Neural progenitor cell (in vitro differentiated cells): ENCODE data around the gene ATL3. TPM values are rescaled to one million over a fixed set of nuclear protein-coding genes. Genes with fewer than 3 reads are reported as not detected.
A peak's percentile ranks its signal among the peaks of the same experiment; 100 is the strongest.

ENCODE experiments used
- DNase-seq: peaks from one replicate; pipeline ENCODE4 v3.0.0-alpha.2; 2016; ENCODE audit warnings: low spot score
- H2AFZ ChIP-seq: fragments of 200-600 bp; sonication (generic); replicated peaks from 2 replicates; pipeline ENCODE4 v1.6.1; 2016; ENCODE audit warnings: antibody characterized with exemption
- H3F3A ChIP-seq: fragments of 200-600 bp; sonication (generic); 2 replicates; pipeline ENCODE4 v1.6.1; 2016; ENCODE audit warnings: antibody characterized with exemption, low read depth
- H3K27ac ChIP-seq: fragments of 200-600 bp; sonication (generic); 2 replicates; pipeline ENCODE4 v1.5.1; 2016; ENCODE audit warnings: mild to moderate bottlenecking
- H3K27me3 ChIP-seq: fragments of 200-600 bp; sonication (generic); 2 replicates; pipeline ENCODE4 v1.6.1; 2016; ENCODE audit warnings: mild to moderate bottlenecking, moderate library complexity
- H3K36me3 ChIP-seq: fragments of 200-600 bp; sonication (generic); 2 replicates; pipeline ENCODE4 v1.5.1; 2016
- H3K4me1 ChIP-seq: fragments of 200-600 bp; sonication (generic); 2 replicates; pipeline ENCODE4 v1.6.1; 2016; ENCODE audit warnings: mixed run types
- H3K4me2 ChIP-seq: fragments of 200-600 bp; sonication (generic); 2 replicates; pipeline ENCODE4 v1.6.1; 2016
- H3K4me3 ChIP-seq: fragments of 200-600 bp; sonication (generic); 2 replicates; pipeline ENCODE4 v1.5.1; 2016
- H3K79me2 ChIP-seq: fragments of 200-600 bp; sonication (generic); 2 replicates; pipeline ENCODE4 v1.6.1; 2016; ENCODE audit warnings: low read depth
- H3K9ac ChIP-seq: fragments of 200-600 bp; sonication (generic); 2 replicates; pipeline ENCODE4 v1.6.1; 2016
- H3K9me3 ChIP-seq: fragments of 200-600 bp; sonication (generic); 2 replicates; pipeline ENCODE4 v1.5.1; 2016; ENCODE audit warnings: low read depth
- H4K20me1 ChIP-seq: fragments of 200-600 bp; sonication (generic); 2 replicates; pipeline ENCODE4 v1.6.1; 2016; ENCODE audit warnings: low read depth
- H3K27ac Mint-ChIP-seq: 3 replicates; pipeline ENCODE4 v1.8.0; 2021; ENCODE audit warnings: mixed read lengths
- H3K27me3 Mint-ChIP-seq: 2 replicates; pipeline ENCODE4 v1.8.0; 2022; ENCODE audit warnings: low read depth, mild to moderate bottlenecking, inconsistent platforms, moderate library complexity, mixed read lengths; ENCODE audit not compliant: insufficient read depth
- H3K36me3 Mint-ChIP-seq: 3 replicates; pipeline ENCODE4 v1.8.0; 2021; ENCODE audit warnings: mixed read lengths
- H3K4me1 Mint-ChIP-seq: 3 replicates; pipeline ENCODE4 v1.8.0; 2021; ENCODE audit warnings: mixed read lengths
- H3K4me3 Mint-ChIP-seq: 3 replicates; pipeline ENCODE4 v1.8.0; 2021; ENCODE audit warnings: mild to moderate bottlenecking, moderate library complexity, mixed read lengths
- H3K9me3 Mint-ChIP-seq: 3 replicates; pipeline ENCODE4 v1.8.0; 2020; ENCODE audit warnings: mixed read lengths
- EZH2 ChIP-seq: fragments of 200-600 bp; sonication (generic); IDR thresholded peaks from 2 replicates; pipeline ENCODE4 v1.6.1; 2017; ENCODE audit warnings: antibody characterized with exemption, mild to moderate bottlenecking, moderate library complexity
- EZH2phosphoT487 ChIP-seq: fragments of 200-600 bp; sonication (generic); IDR thresholded peaks from 2 replicates; pipeline ENCODE4 v1.6.1; 2017; ENCODE audit warnings: antibody characterized with exemption
- total RNA-seq: library from RNA; depleted of rRNA; stranded (reverse); fragments of >200 nt; gene quantifications from 2 replicates; pipeline ENCODE4 v1.2.3, GENCODE V29; 2015; ENCODE audit warnings: low replicate concordance
- TF ChIP-seq, protein P1 (sequence below): fragments of 200-600 bp; sonication (generic); IDR thresholded peaks from 2 replicates; pipeline ENCODE4 v1.5.1; 2017; ENCODE audit warnings: antibody characterized with exemption, mild to moderate bottlenecking

The ATL3 gene
- total RNA-seq, 1 donor from 2014 or later: 19.5 TPM

DNA sequence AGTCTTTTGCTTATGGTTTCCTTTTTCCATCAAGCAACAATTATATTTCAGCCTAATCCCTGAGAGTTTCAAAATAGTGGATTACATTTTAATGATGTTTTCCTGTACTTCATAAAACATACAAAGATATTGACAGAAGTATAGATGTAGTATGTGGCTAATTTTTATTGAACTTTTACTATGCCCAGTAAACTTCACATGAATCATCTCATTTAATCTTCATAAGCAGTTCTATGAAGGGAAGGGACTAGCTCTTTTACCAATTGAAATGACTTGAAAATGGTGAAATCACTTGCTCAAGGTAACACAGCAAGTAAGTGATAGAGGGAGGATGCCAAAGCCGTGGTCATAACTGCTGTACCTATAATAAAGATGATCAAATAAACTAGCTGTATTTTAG is 37.6 kb upstream of the ATL3 start:
- peaks cover 2% of the 10 kb centered on the region for H3K36me3 ChIP-seq
- Mint-ChIP-seq H3K27me3 (peaks cover 2% of the 10 kb centered on the region), H3K4me1 (peaks cover 10% of the 10 kb centered on the region), H3K27ac (no peak overlapping the region), H3K4me3 (no peak overlapping the region), H3K36me3 (peaks cover 9% of the 10 kb centered on the region), H3K9me3 (no peaks in the 10 kb centered on the region)
- H3K4me2 ChIP-seq: no peak overlapping the region
- H3K4me3 ChIP-seq: no peak overlapping the region
- no peak for DNase-seq
- TF ChIP-seq EZH2phosphoT487 (no peak), EZH2 (no peak)
- TF ChIP-seq, protein P1, sequence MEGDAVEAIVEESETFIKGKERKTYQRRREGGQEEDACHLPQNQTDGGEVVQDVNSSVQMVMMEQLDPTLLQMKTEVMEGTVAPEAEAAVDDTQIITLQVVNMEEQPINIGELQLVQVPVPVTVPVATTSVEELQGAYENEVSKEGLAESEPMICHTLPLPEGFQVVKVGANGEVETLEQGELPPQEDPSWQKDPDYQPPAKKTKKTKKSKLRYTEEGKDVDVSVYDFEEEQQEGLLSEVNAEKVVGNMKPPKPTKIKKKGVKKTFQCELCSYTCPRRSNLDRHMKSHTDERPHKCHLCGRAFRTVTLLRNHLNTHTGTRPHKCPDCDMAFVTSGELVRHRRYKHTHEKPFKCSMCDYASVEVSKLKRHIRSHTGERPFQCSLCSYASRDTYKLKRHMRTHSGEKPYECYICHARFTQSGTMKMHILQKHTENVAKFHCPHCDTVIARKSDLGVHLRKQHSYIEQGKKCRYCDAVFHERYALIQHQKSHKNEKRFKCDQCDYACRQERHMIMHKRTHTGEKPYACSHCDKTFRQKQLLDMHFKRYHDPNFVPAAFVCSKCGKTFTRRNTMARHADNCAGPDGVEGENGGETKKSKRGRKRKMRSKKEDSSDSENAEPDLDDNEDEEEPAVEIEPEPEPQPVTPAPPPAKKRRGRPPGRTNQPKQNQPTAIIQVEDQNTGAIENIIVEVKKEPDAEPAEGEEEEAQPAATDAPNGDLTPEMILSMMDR: no peak
- no peaks in the 10 kb centered on the region for H3K9me3 ChIP-seq
- H3F3A ChIP-seq: peaks cover 1% of the 10 kb centered on the region
- H3K9ac ChIP-seq: no peak overlapping the region
- peaks cover 100% of the 10 kb centered on the region for H3K79me2 ChIP-seq
- no peak overlapping the region for H2AFZ ChIP-seq
- no peak overlapping the region for H3K27ac ChIP-seq
- peaks cover 94% of the 10 kb centered on the region for H4K20me1 ChIP-seq
- H3K4me1 ChIP-seq: no peaks in the 10 kb centered on the region
- no peaks in the 10 kb centered on the region for H3K27me3 ChIP-seq

DNA sequence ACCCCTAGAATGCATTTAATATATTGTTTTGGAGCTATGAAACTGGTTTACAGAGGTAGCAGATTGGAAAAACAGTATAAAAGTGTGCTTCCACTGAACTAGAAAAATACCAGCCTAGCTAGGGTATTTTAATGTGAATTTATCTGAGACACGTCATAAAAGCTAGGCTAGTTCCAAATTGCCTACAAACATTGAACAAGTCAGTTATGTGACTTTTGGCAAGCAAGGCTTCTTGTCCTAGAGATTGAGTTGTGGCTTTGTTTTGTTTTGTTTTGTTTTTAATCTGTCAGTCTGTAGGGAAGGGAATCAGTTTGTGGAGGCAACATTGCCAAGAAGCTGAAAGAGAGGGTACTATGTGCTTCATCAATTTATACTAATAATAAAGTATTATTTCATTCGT is 34.4 kb upstream of the ATL3 start:
- Mint-ChIP-seq H3K27me3 (no peaks in the 10 kb centered on the region), H3K27ac (no peak overlapping the region)

DNA sequence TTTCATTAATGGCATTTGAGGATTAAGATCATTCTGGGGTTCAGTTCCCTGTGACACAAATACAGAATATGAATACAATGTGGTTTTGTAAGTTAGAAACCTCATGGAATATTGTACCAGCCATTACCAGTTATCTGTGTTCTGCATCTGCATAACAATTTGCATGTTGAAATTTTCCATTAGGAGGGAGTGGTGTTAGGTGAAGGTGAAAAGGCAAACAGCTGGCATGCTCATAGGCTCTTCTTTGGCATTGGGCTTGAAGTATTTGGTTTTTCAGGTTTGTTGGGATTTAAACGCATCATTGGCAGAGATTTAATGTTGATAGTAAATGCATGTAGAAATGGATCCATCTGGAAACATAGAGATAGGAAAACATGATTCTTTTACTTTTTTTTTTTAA is 28.7 kb upstream of the ATL3 start:
- H3K79me2 ChIP-seq: peaks cover 100% of the 10 kb centered on the region
- H3K4me3 Mint-ChIP-seq: no peak overlapping the region
- H3K27ac Mint-ChIP-seq: no peak overlapping the region
- no peak overlapping the region for H3K27ac ChIP-seq
- peaks cover 70% of the 10 kb centered on the region for H4K20me1 ChIP-seq
- H3K36me3 ChIP-seq: no peaks in the 10 kb centered on the region
- no peaks in the 10 kb centered on the region for H3K27me3 Mint-ChIP-seq
- TF ChIP-seq EZH2: no peak
- TF ChIP-seq EZH2phosphoT487: no peak
- TF ChIP-seq, protein P1: no peak
- peaks cover 4% of the 10 kb centered on the region for H3F3A ChIP-seq
- no peak for DNase-seq
- no peak overlapping the region for H2AFZ ChIP-seq
- no peaks in the 10 kb centered on the region for H3K9me3 ChIP-seq
- no peaks in the 10 kb centered on the region for H3K27me3 ChIP-seq
- no peak overlapping the region for H3K4me3 ChIP-seq
- H3K9ac ChIP-seq: no peak overlapping the region
- peaks cover 18% of the 10 kb centered on the region for H3K36me3 Mint-ChIP-seq
- H3K9me3 Mint-ChIP-seq: peaks cover 5% of the 10 kb centered on the region
- H3K4me1 Mint-ChIP-seq: peaks cover 12% of the 10 kb centered on the region
- no peak overlapping the region for H3K4me2 ChIP-seq
- H3K4me1 ChIP-seq: peaks cover 12% of the 10 kb centered on the region

More for the DNA sequence above, 34.4 kb upstream of the ATL3 start:
- Histone ChIP-seq H3K27ac (peak overlapping the region; percentile 43), H3K27me3 (no peaks in the 10 kb centered on the region), H3K9me3 (no peaks in the 10 kb centered on the region), H3K4me2 (no peak overlapping the region), H4K20me1 (peaks cover 81% of the 10 kb centered on the region), H3K36me3 (no peaks in the 10 kb centered on the region), H3K4me3 (no peak overlapping the region), H3F3A (no peaks in the 10 kb centered on the region), H3K79me2 (peaks cover 100% of the 10 kb centered on the region), H3K4me1 (no peaks in the 10 kb centered on the region), H3K9ac (no peak overlapping the region), H2AFZ (no peak overlapping the region)
- H3K4me1 Mint-ChIP-seq: peaks cover 1% of the 10 kb centered on the region
- TF ChIP-seq EZH2phosphoT487 (no peak), EZH2 (no peak)
- TF ChIP-seq, protein P1: no peak
- peaks cover 13% of the 10 kb centered on the region for H3K36me3 Mint-ChIP-seq
- H3K9me3 Mint-ChIP-seq: peaks cover 5% of the 10 kb centered on the region
- no peak overlapping the region for H3K4me3 Mint-ChIP-seq
- no peak for DNase-seq
